Ishikawa (cell line): Measurements from ENCODE around the gene GPR61.

Source experiments
- CEBPB ChIP-seq: IDR thresholded peaks from 2 replicates; pipeline ENCODE4 v1.6.1; 2012
- CREB1 ChIP-seq: IDR thresholded peaks from 2 replicates; pipeline ENCODE4 v1.6.1; 2012; ENCODE audit warnings: low read depth
- EGR1 ChIP-seq: IDR thresholded peaks from 2 replicates; pipeline ENCODE4 v1.6.1; 2012
- EP300 ChIP-seq: IDR thresholded peaks from 2 replicates; pipeline ENCODE4 v1.6.1; 2012; ENCODE audit warnings: borderline replicate concordance
- FOXM1 ChIP-seq: IDR thresholded peaks from 2 replicates; pipeline ENCODE4 v1.6.1; 2012; ENCODE audit warnings: low read depth, borderline replicate concordance
- MAX ChIP-seq: IDR thresholded peaks from 2 replicates; pipeline ENCODE4 v1.6.1; 2012
- NFIC ChIP-seq: IDR thresholded peaks from 2 replicates; pipeline ENCODE4 v1.6.1; 2012
- RAD21 ChIP-seq: IDR thresholded peaks from 2 replicates; pipeline ENCODE4 v1.6.1; 2012; ENCODE audit warnings: low read depth
- TAF1 ChIP-seq: IDR thresholded peaks from 2 replicates; pipeline ENCODE4 v1.6.1; 2012; ENCODE audit warnings: low read depth, mild to moderate bottlenecking
- TCF12 ChIP-seq: IDR thresholded peaks from 2 replicates; pipeline ENCODE4 v1.6.1; 2012; ENCODE audit warnings: low read depth
- TEAD4 ChIP-seq: IDR thresholded peaks from 2 replicates; pipeline ENCODE4 v1.6.1; 2012
- YY1 ChIP-seq: IDR thresholded peaks from 2 replicates; pipeline ENCODE4 v1.6.1; 2012; ENCODE audit warnings: low read depth
- ZBTB7A ChIP-seq: IDR thresholded peaks from 2 replicates; pipeline ENCODE4 v1.6.1; 2012; ENCODE audit warnings: low read depth
- TF ChIP-seq, protein P1 (sequence below): IDR thresholded peaks from 2 replicates; pipeline ENCODE4 v1.6.1; 2012
- TF ChIP-seq, protein P2 (sequence below): IDR thresholded peaks from 2 replicates; pipeline ENCODE4 v1.6.1; 2012; ENCODE audit warnings: low read depth, mild to moderate bottlenecking

Gene GPR61

GRCh38 chr1:109565241-109565640, 25.6 kb downstream of the GPR61 start:
- TF ChIP-seq ZBTB7A (no peak), CREB1 (no peak), YY1 (no peak), RAD21 (no peak), NFIC (no peak), EGR1 (no peak), TEAD4 (no peak), TAF1 (no peak), CEBPB (no peak), FOXM1 (no peak), MAX (no peak), EP300 (no peak), TCF12 (no peak)
- TF ChIP-seq, protein P1, sequence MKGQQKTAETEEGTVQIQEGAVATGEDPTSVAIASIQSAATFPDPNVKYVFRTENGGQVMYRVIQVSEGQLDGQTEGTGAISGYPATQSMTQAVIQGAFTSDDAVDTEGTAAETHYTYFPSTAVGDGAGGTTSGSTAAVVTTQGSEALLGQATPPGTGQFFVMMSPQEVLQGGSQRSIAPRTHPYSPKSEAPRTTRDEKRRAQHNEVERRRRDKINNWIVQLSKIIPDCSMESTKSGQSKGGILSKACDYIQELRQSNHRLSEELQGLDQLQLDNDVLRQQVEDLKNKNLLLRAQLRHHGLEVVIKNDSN, result no peak
- TF ChIP-seq, protein P2, sequence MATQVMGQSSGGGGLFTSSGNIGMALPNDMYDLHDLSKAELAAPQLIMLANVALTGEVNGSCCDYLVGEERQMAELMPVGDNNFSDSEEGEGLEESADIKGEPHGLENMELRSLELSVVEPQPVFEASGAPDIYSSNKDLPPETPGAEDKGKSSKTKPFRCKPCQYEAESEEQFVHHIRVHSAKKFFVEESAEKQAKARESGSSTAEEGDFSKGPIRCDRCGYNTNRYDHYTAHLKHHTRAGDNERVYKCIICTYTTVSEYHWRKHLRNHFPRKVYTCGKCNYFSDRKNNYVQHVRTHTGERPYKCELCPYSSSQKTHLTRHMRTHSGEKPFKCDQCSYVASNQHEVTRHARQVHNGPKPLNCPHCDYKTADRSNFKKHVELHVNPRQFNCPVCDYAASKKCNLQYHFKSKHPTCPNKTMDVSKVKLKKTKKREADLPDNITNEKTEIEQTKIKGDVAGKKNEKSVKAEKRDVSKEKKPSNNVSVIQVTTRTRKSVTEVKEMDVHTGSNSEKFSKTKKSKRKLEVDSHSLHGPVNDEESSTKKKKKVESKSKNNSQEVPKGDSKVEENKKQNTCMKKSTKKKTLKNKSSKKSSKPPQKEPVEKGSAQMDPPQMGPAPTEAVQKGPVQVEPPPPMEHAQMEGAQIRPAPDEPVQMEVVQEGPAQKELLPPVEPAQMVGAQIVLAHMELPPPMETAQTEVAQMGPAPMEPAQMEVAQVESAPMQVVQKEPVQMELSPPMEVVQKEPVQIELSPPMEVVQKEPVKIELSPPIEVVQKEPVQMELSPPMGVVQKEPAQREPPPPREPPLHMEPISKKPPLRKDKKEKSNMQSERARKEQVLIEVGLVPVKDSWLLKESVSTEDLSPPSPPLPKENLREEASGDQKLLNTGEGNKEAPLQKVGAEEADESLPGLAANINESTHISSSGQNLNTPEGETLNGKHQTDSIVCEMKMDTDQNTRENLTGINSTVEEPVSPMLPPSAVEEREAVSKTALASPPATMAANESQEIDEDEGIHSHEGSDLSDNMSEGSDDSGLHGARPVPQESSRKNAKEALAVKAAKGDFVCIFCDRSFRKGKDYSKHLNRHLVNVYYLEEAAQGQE, result no peak

GRCh38 chr1:109566982-109567381, 27.3 kb downstream of the GPR61 start:
- TF ChIP-seq CEBPB (no peak), TEAD4 (no peak), CREB1 (no peak), EP300 (no peak), RAD21 (no peak), NFIC (no peak), ZBTB7A (no peak), YY1 (no peak), TCF12 (no peak), EGR1 (no peak), TAF1 (no peak), FOXM1 (no peak), MAX (no peak)
- TF ChIP-seq, protein P2, result no peak
- TF ChIP-seq, protein P1, result no peak

DNA sequence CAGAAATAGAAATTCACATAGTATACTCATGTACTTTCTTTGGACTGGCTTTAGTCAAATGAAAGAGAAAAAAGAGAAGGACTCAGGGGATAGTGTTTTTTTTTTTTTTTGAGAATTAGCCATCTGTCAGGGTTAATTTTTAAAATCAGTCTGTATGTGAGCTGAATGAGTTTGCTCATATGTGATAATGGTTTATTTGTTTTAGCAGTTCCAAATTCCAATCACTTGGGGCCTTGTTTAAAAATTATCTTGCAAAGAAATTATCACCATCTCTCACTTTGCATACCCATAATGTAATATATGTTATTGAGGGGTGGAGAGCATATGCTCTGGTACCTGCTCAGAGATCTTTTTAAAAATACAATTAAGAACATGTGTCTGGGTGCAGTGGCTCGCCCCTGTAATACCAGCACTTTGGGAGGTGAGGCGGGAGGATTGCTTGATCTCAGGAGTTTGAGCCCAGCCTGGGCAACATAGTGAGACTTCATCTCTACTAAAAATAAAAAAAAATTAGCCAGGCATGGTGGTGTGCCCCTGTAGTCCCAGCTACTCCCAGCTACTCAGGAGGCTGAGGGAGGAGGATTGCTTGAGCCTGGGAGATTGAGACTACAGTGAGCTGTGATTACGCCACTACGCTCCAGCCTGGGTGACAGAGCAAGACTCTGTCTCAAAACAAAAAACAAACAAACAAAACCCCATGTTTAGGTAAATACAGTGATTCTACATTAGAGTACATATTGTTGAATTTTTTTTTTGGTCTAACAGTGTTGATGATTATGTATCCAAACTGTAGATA, 28.4 kb downstream of the GPR61 start:
- TF ChIP-seq, protein P2, result no peak
- TF ChIP-seq TAF1 (no peak), RAD21 (no peak), CREB1 (no peak), ZBTB7A (no peak), MAX (no peak), FOXM1 (no peak), YY1 (no peak), EP300 (no peak), CEBPB (no peak), EGR1 (no peak)
- TF ChIP-seq, protein P1, result no peak
